Uterus (tissue), 2 donors: ENCODE measurements around the gene ST7.

Experiments used
- CTCF ChIP-seq, 4 experiments: fragments of 200-600 bp in 2 of 4; fragments of 450-650 bp in 2 of 4; sonication (generic) in 2 of 4; IDR thresholded peaks; one replicate each; pipeline ENCODE4 v1.5.1; 2016 to 2019; ENCODE audit warnings: antibody characterized with exemption in 4 of 4, mild to moderate bottlenecking in 2 of 4, moderate library complexity in 1 of 4
- POLR2A ChIP-seq, 2 donors: fragments of 450-650 bp; IDR thresholded peaks; one replicate each; pipeline ENCODE4 v1.6.1; 2016; ENCODE audit warnings: antibody characterized with exemption in 2 of 2, mild to moderate bottlenecking in 1 of 2, moderate library complexity in 1 of 2

GRCh38 chr7:117262546-117262945 is 309.2 kb downstream of the ST7 start:
- TF ChIP-seq CTCF (IDR thresholded peaks at IDR 0.05) (no peak), POLR2A (IDR thresholded peaks at IDR 0.05) (no peak)
